Ovary (tissue), 9 donors: ENCODE data around the gene COMMD7. TPM values are rescaled to one million over a fixed set of nuclear protein-coding genes. Genes with fewer than 3 reads are reported as not detected.

Experiments used
- DNase-seq, 5 donors: peaks; one replicate each; pipeline ENCODE4 v3.0.0-alpha.2; 2019 to 2020
- H3K27ac ChIP-seq, 2 donors: fragments of 200-600 bp; one replicate each; pipeline versions ENCODE4 v1.5.1 to v1.8.0; 2019 to 2022
- H3K27me3 ChIP-seq: fragments of 200-600 bp; one replicate; pipeline ENCODE4 v1.8.0; 2022
- H3K36me3 ChIP-seq: fragments of 200-600 bp; sonication (generic); one replicate; pipeline ENCODE4 v1.5.1; 2019
- H3K4me1 ChIP-seq: one replicate; pipeline ENCODE4 v1.8.1; 2013; ENCODE audit warnings: mild to moderate bottlenecking, moderate library complexity; ENCODE audit not compliant: insufficient read depth
- H3K4me3 ChIP-seq: fragments of 200-600 bp; sonication (generic); one replicate; pipeline ENCODE4 v1.5.1; 2017
- H3K9me3 ChIP-seq, 2 donors: fragments of 200-600 bp in 1 of 2; sonication (generic) in 1 of 2; one replicate each; pipeline versions ENCODE4 v1.5.1 to v1.8.1; 2013 to 2019; ENCODE audit warnings: mild to moderate bottlenecking in 1 of 2, moderate library complexity in 1 of 2
- EP300 ChIP-seq: sonication (generic); formaldehyde crosslinking; IDR thresholded peaks from one replicate; pipeline ENCODE4 v1.6.1; 2017; ENCODE audit warnings: antibody characterized with exemption
- POLR2A ChIP-seq: fragments of 450-650 bp; IDR thresholded peaks from one replicate; pipeline ENCODE4 v1.6.1; 2017; ENCODE audit warnings: antibody characterized with exemption, mild to moderate bottlenecking, moderate library complexity
- WGBS, 3 donors: extraction: QIAGEN DNeasy Blood & Tissue Kit in 1 of 3; methylation state at CpG; one replicate each; pipeline versions ENCODE4 v1.1.5 to v1.1.7; 2013 to 2017; 5-methylcytosine and 5-hydroxymethylcytosine counted together
- intact Hi-C, 4 donors: fragments of 100-400 bp; cut with DNase I; formaldehyde crosslinking; loops; one replicate each; pipeline versions ENCODE4 v1.11.0 to v1.15.1; 2022 to 2023
- polyA plus RNA-seq, 2 donors: library from polyadenylated mRNA; stranded (reverse); fragments of 200-250 nt in 1 of 2; fragments of 350-450 nt in 1 of 2; fragmentation: Illumina TruSeq in 1 of 2; extraction: RNeasy Lipid Tissue Mini Kit (QIAGEN cat#74804) in 1 of 2; gene quantifications; one replicate each; pipeline ENCODE4 v1.2.3, GENCODE V29; 2013 to 2014
- total RNA-seq, 7 donors: library from RNA; depleted of rRNA in 2 of 7; stranded (reverse); fragments of >200 nt in 2 of 7; fragmentation: NEBNext Ultra II Directional in 3 of 7; extraction: Animal tissue kit (Norgen Biotek cat#: 25700) in 3 of 7; gene quantifications; one replicate each; pipeline versions ENCODE4 v1.1.0 to v1.2.4, GENCODE V29; 2016 to 2023
- TF ChIP-seq, protein P1 (sequence below), 3 donors: fragments of 450-650 bp in 2 of 3; fragments of 200-600 bp in 1 of 3; IDR thresholded peaks; one replicate each; pipeline versions ENCODE4 v1.5.1 to v1.8.0; 2016 to 2022; ENCODE audit warnings: antibody characterized with exemption in 3 of 3, mild to moderate bottlenecking in 1 of 3
- donor health status: DM: no; HTN: no; CAD: no; lungs with moderate emphysema.
- donor health status: DM: no; HTN: no; CAD: no.
- donor health status: Bipolar disorder and iron deficiency.
- donor health status: DM: yes; HTN: yes; CAD: no.
- donor health status: DM: no; HTN: no; CAD: no.
- donor health status: DM: yes; HTN: yes; CAD: no.

COMMD7 gene
- total and polyA plus RNA-seq, 9 donors = 14.2 to 51.8 (median 26.3) TPM

DNA sequence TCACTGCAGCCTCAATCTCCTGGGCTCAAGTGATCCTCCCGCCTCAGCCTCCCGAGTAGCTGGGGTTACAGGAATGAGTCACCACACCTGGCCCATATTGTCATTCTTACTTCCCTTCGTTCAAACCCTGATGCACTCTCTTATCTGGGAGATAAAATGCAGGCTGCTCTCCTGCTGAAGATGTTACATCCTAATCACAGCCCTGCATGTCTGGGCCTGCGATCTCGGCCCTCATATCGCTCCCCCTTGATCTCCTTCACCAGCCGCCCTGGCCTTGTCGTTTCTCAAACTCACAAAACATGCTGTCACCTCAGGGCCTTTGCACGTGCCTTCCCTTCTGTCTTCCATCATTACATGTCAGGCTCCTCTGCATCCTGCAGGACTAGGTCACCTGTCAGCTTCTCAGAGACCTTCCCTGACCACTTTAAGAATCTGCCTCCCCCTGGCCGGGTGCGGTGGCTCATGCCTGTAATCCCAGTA lies 60.7 kb downstream of the COMMD7 start:
- no peak overlapping the region for H3K4me3 ChIP-seq

DNA sequence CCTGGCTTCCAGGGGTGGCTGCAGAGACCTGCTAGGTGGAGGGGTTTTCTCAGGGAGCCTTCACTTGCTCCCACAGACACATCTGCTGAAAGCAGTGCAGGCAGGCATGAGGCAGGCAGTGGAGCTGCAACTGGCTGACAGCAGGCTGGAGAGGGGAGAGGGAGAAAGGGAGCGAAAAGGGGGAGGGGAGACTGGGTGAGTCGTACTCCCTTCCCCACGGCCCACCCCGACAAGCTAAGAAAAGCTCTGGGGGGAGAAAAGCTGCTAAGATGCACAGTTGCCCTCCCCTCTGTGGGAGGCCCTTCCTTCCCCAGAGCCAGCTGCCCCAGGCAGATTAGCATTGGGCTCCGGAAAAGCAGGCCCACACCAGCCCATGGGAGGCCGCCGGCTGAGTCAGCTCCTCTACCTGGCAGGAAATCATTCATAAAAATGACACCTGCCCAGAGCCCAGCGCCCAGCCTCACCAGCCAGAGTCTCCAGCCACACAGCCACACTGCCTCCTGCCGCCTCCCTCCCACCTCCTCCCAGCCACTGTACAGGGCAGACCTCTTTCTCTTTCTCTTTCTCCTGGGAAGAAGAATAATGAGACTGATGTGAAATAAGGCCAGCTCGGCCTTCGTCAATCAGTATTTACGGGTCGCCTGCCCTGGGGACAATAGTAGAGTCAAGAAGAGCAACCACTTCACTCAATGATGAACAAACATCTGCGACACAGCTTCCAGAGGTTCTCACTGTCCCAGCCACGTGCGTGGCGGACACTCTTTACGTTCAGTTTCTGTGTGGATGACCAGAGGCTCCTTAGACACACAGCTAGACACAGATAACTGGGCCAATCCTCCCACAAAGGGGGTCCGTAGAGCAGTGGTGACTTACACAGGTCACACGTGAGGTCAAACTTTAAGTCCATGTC lies 61.8 kb downstream of the COMMD7 start:
- Histone ChIP-seq H3K4me3 (no peak overlapping the region), H3K4me1 (no peaks in the 10 kb centered on the region), H3K36me3 (no peaks in the 10 kb centered on the region), H3K27ac (no peak overlapping the region), H3K27me3 (no peaks in the 10 kb centered on the region), H3K9me3 (no peaks in the 10 kb centered on the region)
- intact Hi-C loops = loop anchor here in 1 of 4 donors (10.0 kb wide), 1 partner anchor 93 kb away; no protein-coding TSS in a partner anchor
- no peak for DNase-seq
- 61 to 62% (median 61%) methylated on average over 20 of the region's 20 CpGs for WGBS, 3 donors
- TF ChIP-seq, protein P1, sequence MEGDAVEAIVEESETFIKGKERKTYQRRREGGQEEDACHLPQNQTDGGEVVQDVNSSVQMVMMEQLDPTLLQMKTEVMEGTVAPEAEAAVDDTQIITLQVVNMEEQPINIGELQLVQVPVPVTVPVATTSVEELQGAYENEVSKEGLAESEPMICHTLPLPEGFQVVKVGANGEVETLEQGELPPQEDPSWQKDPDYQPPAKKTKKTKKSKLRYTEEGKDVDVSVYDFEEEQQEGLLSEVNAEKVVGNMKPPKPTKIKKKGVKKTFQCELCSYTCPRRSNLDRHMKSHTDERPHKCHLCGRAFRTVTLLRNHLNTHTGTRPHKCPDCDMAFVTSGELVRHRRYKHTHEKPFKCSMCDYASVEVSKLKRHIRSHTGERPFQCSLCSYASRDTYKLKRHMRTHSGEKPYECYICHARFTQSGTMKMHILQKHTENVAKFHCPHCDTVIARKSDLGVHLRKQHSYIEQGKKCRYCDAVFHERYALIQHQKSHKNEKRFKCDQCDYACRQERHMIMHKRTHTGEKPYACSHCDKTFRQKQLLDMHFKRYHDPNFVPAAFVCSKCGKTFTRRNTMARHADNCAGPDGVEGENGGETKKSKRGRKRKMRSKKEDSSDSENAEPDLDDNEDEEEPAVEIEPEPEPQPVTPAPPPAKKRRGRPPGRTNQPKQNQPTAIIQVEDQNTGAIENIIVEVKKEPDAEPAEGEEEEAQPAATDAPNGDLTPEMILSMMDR (IDR thresholded peaks at IDR 0.05) = no peak
- TF ChIP-seq EP300 (no peak), POLR2A (no peak)

More for the DNA sequence above, 60.7 kb downstream of the COMMD7 start:
- intact Hi-C loops = loop anchor here in 1 of 4 donors (10.0 kb wide), 1 partner anchor 92 kb away; no protein-coding TSS in a partner anchor
- DNase-seq = no peak
- H3K27me3 ChIP-seq = no peaks in the 10 kb centered on the region
- no peak for TF ChIP-seq EP300
- no peak for TF ChIP-seq POLR2A
- TF ChIP-seq, protein P1 (IDR thresholded peaks at IDR 0.05) = no peak
- H3K36me3 ChIP-seq = no peaks in the 10 kb centered on the region
- 76 to 88% (median 83%) methylated on average over 11 of the region's 11 CpGs for WGBS, 3 donors
- H3K27ac ChIP-seq = no peak overlapping the region
- H3K9me3 ChIP-seq = no peaks in the 10 kb centered on the region
- no peaks in the 10 kb centered on the region for H3K4me1 ChIP-seq

DNA sequence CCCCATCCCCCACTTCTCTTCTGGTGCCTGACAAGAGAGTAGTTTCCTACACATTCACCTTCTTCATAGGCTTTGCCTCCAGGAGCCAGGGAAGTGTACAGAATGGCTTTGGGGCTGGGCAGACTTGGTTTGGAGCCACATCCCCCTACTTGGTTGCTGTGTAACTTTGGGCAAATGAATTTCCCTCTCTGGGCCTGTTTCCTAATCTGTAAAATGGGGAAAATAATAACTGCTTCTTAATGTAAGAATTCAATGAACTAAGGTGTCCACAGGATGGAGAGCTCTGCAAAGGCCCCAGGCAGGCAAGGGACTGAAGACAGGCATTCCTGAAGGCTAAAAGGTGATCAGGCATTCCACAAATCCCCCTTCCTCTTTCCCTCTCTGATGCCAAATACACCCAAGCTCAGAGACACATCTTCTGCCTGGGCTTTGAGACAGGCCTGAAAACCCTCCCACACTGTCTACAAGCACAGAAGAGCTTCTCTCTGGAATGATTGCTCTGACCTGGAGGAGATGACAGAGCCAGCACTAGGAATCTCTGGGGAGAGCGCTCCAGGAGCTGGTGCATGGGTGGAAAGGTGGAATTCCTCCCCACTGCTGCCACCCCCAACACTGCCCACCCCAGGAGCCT lies 62.6 kb downstream of the COMMD7 start:
- no peaks in the 10 kb centered on the region for H3K36me3 ChIP-seq
- H3K4me1 ChIP-seq = no peaks in the 10 kb centered on the region
- DNase-seq = no peak
- H3K27ac ChIP-seq = no peak overlapping the region
- WGBS, 3 donors = 85 to 100% (median 93%) methylated on average over 1 of the region's 1 CpG
- TF ChIP-seq POLR2A (no peak), EP300 (no peak)
- TF ChIP-seq, protein P1 (IDR thresholded peaks at IDR 0.05) = no peak
- H3K27me3 ChIP-seq = no peaks in the 10 kb centered on the region
- H3K9me3 ChIP-seq = no peaks in the 10 kb centered on the region
- intact Hi-C loops = loop anchor here in 1 of 4 donors (10.0 kb wide), 1 partner anchor 94 kb away; no protein-coding TSS in a partner anchor
- no peak overlapping the region for H3K4me3 ChIP-seq

DNA sequence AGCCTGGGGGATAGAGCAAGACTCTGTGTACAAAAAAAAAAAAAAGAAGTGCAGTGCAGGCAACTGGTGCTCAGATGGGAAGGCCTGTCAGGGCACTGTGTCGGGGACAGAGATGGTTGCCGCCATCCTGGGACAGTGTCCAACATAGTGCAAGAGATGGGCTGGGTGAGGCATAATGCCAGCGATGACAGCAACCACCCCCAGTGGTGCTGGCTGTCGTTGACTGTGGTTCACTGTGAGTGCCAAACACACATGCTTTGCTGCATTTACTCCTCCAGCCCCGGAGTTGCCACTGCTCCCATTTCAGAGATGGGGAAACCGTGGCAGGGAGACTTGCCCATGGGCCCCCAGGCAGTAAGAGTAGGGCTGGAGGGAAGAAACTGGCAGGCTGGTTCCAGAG lies 64.3 kb downstream of the COMMD7 start:
- H3K27me3 ChIP-seq = no peaks in the 10 kb centered on the region
- H3K9me3 ChIP-seq = no peaks in the 10 kb centered on the region
- no peak overlapping the region for H3K4me3 ChIP-seq
- DNase-seq = no peak
- intact Hi-C loops = loop anchor here in 1 of 4 donors (10.0 kb wide), 1 partner anchor 96 kb away; no protein-coding TSS in a partner anchor
- WGBS, 3 donors = 65 to 78% (median 72%) methylated on average over 6 of the region's 6 CpGs
- H3K27ac ChIP-seq = no peak overlapping the region
- H3K4me1 ChIP-seq = no peaks in the 10 kb centered on the region
- no peak for TF ChIP-seq POLR2A
- TF ChIP-seq, protein P1 (IDR thresholded peaks at IDR 0.05) = no peak
- no peaks in the 10 kb centered on the region for H3K36me3 ChIP-seq
